IMR-90 (cell line): ENCODE results near the gene ATP5PD. TPM values are rescaled to one million over a fixed set of nuclear protein-coding genes. Genes with fewer than 3 reads are reported as not detected.

ENCODE experiments used
- ATAC-seq: fragments of 200-7000 bp; cut with Tn5 transposase; 2 replicates; pipeline ENCODE4 v1.9.1; 2020; ENCODE audit warnings: low read depth, mild to moderate bottlenecking, moderate library complexity
- BruUV-seq: library from RNA; stranded (reverse); fragments of 400-500 nt; replicated peaks from 2 replicates; lab custom pipeline; 2021; lab: Mats Ljungman, UMichigan
- CTCF ChIA-PET: fragments of 300-600 bp; formaldehyde crosslinking; extraction: SDS; loops from one replicate; lab custom pipeline; 2021; ENCODE audit warnings: antibody characterized with exemption; lab: Yijun Ruan, JAX
- POLR2A ChIA-PET: fragments of 300-600 bp; sonication (Branson Sonifier 250); formaldehyde crosslinking; loops from one replicate; lab custom pipeline; 2022; ENCODE audit warnings: antibody characterized with exemption; ENCODE audit not compliant: unreplicated experiment; lab: Charles Lee
- DNase-seq: peaks from one replicate; pipeline ENCODE4 v3.0.0; 2013
- H2AFZ ChIP-seq: replicated peaks from 2 replicates; pipeline ENCODE3; 2013; ENCODE audit warnings: low read length, mild to moderate bottlenecking; ENCODE audit not compliant: poor library complexity
- H2AK5ac ChIP-seq: 2 replicates; pipeline ENCODE4 v1.6.1; 2013; ENCODE audit warnings: low read depth, low read length, inconsistent platforms
- H2AK9ac ChIP-seq: replicated peaks from 2 replicates; pipeline ENCODE3; 2013; ENCODE audit warnings: mild to moderate bottlenecking, low read depth, low read length, moderate library complexity; ENCODE audit not compliant: poor library complexity
- H2BK120ac ChIP-seq: 2 replicates; pipeline ENCODE4 v1.6.1; 2013; ENCODE audit warnings: low read depth, low read length, inconsistent platforms
- H2BK15ac ChIP-seq: 3 replicates; pipeline ENCODE4 v1.6.1; 2013; ENCODE audit warnings: low read depth, low read length, inconsistent platforms
- H2BK20ac ChIP-seq: 2 replicates; pipeline ENCODE4 v1.6.1; 2013; ENCODE audit warnings: low read depth, mild to moderate bottlenecking, inconsistent platforms, low read length, moderate library complexity
- H2BK5ac ChIP-seq: 2 replicates; pipeline ENCODE4 v1.6.1; 2013; ENCODE audit warnings: mild to moderate bottlenecking, low read depth, low read length, inconsistent platforms; ENCODE audit not compliant: poor library complexity, severe bottlenecking
- H3K14ac ChIP-seq: replicated peaks from 2 replicates; pipeline ENCODE4 v1.6.1; 2013; ENCODE audit warnings: low read depth, low read length, inconsistent platforms
- H3K18ac ChIP-seq: 2 replicates; pipeline ENCODE4 v1.6.1; 2013; ENCODE audit warnings: low read depth, low read length, control low read depth
- H3K23ac ChIP-seq: 2 replicates; pipeline ENCODE4 v1.6.1; 2013; ENCODE audit warnings: low read depth, low read length, inconsistent platforms
- H3K27ac ChIP-seq: 2 replicates; pipeline ENCODE4 v1.5.1; 2013; ENCODE audit warnings: mild to moderate bottlenecking, control low read depth, low read length; ENCODE audit not compliant: insufficient read depth
- H3K27me3 ChIP-seq: 2 replicates; pipeline ENCODE4 v1.6.1; 2013; ENCODE audit warnings: low read length; ENCODE audit not compliant: control insufficient read depth, insufficient read depth
- H3K36me3 ChIP-seq: 2 replicates; pipeline ENCODE4 v1.6.1; 2013; ENCODE audit warnings: low read length, mixed read lengths; ENCODE audit not compliant: control insufficient read depth, insufficient read depth
- H3K4ac ChIP-seq: 2 replicates; pipeline ENCODE4 v1.6.1; 2013; ENCODE audit warnings: low read depth, low read length, inconsistent platforms
- H3K4me1 ChIP-seq: 2 replicates; pipeline ENCODE4 v1.6.1; 2013; ENCODE audit warnings: low read length, mixed read lengths; ENCODE audit not compliant: control insufficient read depth, insufficient read depth
- H3K4me2 ChIP-seq: 2 replicates; pipeline ENCODE4 v1.6.1; 2013; ENCODE audit warnings: low read depth, mild to moderate bottlenecking, control low read depth, low read length, moderate library complexity
- H3K4me3 ChIP-seq: 2 replicates; pipeline ENCODE4 v1.5.1; 2013; ENCODE audit warnings: low read depth, mild to moderate bottlenecking, control low read depth, low read length, moderate library complexity; ENCODE audit not compliant: insufficient read depth
- H3K56ac ChIP-seq: 2 replicates; pipeline ENCODE4 v1.6.1; 2013; ENCODE audit warnings: low read length, inconsistent platforms; ENCODE audit not compliant: insufficient read depth; ENCODE audit errors: extremely low read depth
- H3K79me1 ChIP-seq, 2 experiments: 2 replicates each; pipeline ENCODE4 v1.6.1; 2013; ENCODE audit warnings: low read length in 2 of 2, inconsistent platforms in 1 of 2, low read depth in 1 of 2
- H3K9ac ChIP-seq: 2 replicates; pipeline ENCODE4 v1.6.1; 2013; ENCODE audit warnings: low read depth, low read length, control low read depth
- H3K9me1 ChIP-seq: 2 replicates; pipeline ENCODE4 v1.6.1; 2013; ENCODE audit warnings: low read length, inconsistent platforms; ENCODE audit not compliant: insufficient read depth
- H3K9me3 ChIP-seq: 2 replicates; pipeline ENCODE4 v1.6.1; 2013; ENCODE audit warnings: low read length; ENCODE audit not compliant: control insufficient read depth, insufficient read depth
- H4K20me1 ChIP-seq: 2 replicates; pipeline ENCODE4 v1.6.1; 2013; ENCODE audit warnings: low read length, inconsistent platforms; ENCODE audit not compliant: insufficient read depth
- H4K5ac ChIP-seq: 2 replicates; pipeline ENCODE4 v1.6.1; 2013; ENCODE audit warnings: mild to moderate bottlenecking, low read depth, low read length, control low read depth
- H4K8ac ChIP-seq, 2 experiments: 2 replicates each; pipeline ENCODE4 v1.6.1; 2013; ENCODE audit warnings: low read depth in 2 of 2, low read length in 2 of 2, control low read depth in 1 of 2, inconsistent platforms in 1 of 2
- H4K91ac ChIP-seq: 2 replicates; pipeline ENCODE4 v1.6.1; 2013; ENCODE audit warnings: low read depth, low read length, inconsistent platforms; ENCODE audit not compliant: insufficient read depth
- BHLHE40 ChIP-seq: fragments of 150-350 bp; IDR thresholded peaks from 2 replicates; pipeline ENCODE4 v1.6.1; 2016; ENCODE audit warnings: mild to moderate bottlenecking, low read depth, low read length
- CEBPB ChIP-seq: IDR thresholded peaks from 2 replicates; pipeline ENCODE4 v1.6.1; 2012; ENCODE audit warnings: low read depth, low read length, improper control_type of control experiment
- CHD1 ChIP-seq: IDR thresholded peaks from 2 replicates; pipeline ENCODE4 v1.6.1; 2012; ENCODE audit warnings: low read depth, low read length, improper control_type of control experiment
- ELK1 ChIP-seq: fragments of 150-350 bp; IDR thresholded peaks from 2 replicates; pipeline ENCODE4 v1.6.1; 2016; ENCODE audit warnings: low read depth, mild to moderate bottlenecking, low read length, moderate library complexity, borderline replicate concordance
- FOS ChIP-seq: fragments of 150-350 bp; IDR thresholded peaks from 2 replicates; pipeline ENCODE4 v1.6.1; 2016; ENCODE audit warnings: low read depth, low read length
- MAFK ChIP-seq: IDR thresholded peaks from 2 replicates; pipeline ENCODE4 v1.6.1; 2012; ENCODE audit warnings: low read depth, low read length, improper control_type of control experiment
- MAZ ChIP-seq: IDR thresholded peaks from 2 replicates; pipeline ENCODE4 v1.6.1; 2012; ENCODE audit warnings: low read depth, mild to moderate bottlenecking, low read length, improper control_type of control experiment, moderate library complexity, borderline replicate concordance
- MXI1 ChIP-seq: IDR thresholded peaks from 2 replicates; pipeline ENCODE4 v1.6.1; 2012; ENCODE audit warnings: low read depth, mild to moderate bottlenecking, low read length, moderate library complexity, borderline replicate concordance
- NFE2L2 ChIP-seq: fragments of 150-350 bp; IDR thresholded peaks from 2 replicates; pipeline ENCODE4 v1.6.1; 2016; ENCODE audit warnings: low read depth, mild to moderate bottlenecking, low read length
- POLR2A ChIP-seq: IDR thresholded peaks from 2 replicates; pipeline ENCODE4 v1.6.1; 2012; ENCODE audit warnings: mild to moderate bottlenecking, low read depth, low read length
- RAD21 ChIP-seq: IDR thresholded peaks from 2 replicates; pipeline ENCODE4 v1.6.1; 2012; ENCODE audit warnings: low read length, improper control_type of control experiment
- RCOR1 ChIP-seq: IDR thresholded peaks from 2 replicates; pipeline ENCODE4 v1.6.1; 2012; ENCODE audit warnings: mild to moderate bottlenecking, low read length, improper control_type of control experiment; ENCODE audit not compliant: insufficient replicate concordance
- RFX5 ChIP-seq: IDR thresholded peaks from 2 replicates; pipeline ENCODE4 v1.8.0; 2012; ENCODE audit warnings: low read depth, mild to moderate bottlenecking, low read length, moderate library complexity
- SMC3 ChIP-seq: fragments of 150-350 bp; IDR thresholded peaks from 2 replicates; pipeline ENCODE4 v1.6.1; 2016; ENCODE audit warnings: low read depth, mild to moderate bottlenecking, antibody characterized with exemption, low read length, moderate library complexity
- WGBS, 2 experiments: methylation state at CpG; one replicate each; pipeline versions ENCODE4 v1.1.5 to v1.1.7; 2013; ENCODE audit warnings: missing lambda C conversion rate in 2 of 2; ENCODE audit not compliant: insufficient read length in 1 of 2; ENCODE audit errors: extremely low coverage in 2 of 2; 5-methylcytosine and 5-hydroxymethylcytosine counted together
- dilution Hi-C: fragments of 300-500 bp; cut with HindIII; formaldehyde crosslinking; loops from one replicate; pipeline ENCODE4 v1.14.3; 2018; ENCODE audit warnings: low sequenced_read_pairs; ENCODE audit not compliant: unreplicated experiment
- in situ Hi-C: fragments of 300-500 bp; cut with MboI; formaldehyde crosslinking; loops from 3 replicates; pipeline ENCODE4 v1.14.3; 2019; ENCODE audit warnings: low sequenced_read_pairs, inconsistent platforms, mixed read lengths
- intact Hi-C: fragments of 100-400 bp; cut with micrococcal nuclease; formaldehyde crosslinking; loops from 2 replicates; pipeline ENCODE4 v1.10.0; 2022
- polyA plus RNA-seq, 3 experiments: library from polyadenylated mRNA; depleted of rRNA; stranded (reverse); fragments of >200 nt; gene quantifications; 2 replicates each; pipeline ENCODE4 v1.2.3, GENCODE V29; 2012; ENCODE audit warnings: low replicate concordance in 1 of 3
- total RNA-seq: library from RNA; depleted of rRNA; stranded (reverse); fragments of >200 nt; gene quantifications from 2 replicates; pipeline ENCODE4 v1.2.3, GENCODE V29; 2012
- TF ChIP-seq, protein P1 (sequence below): fragments of 150-350 bp; IDR thresholded peaks from 2 replicates; pipeline ENCODE4 v1.6.1; 2017; ENCODE audit warnings: mild to moderate bottlenecking, antibody characterized with exemption, low read length, low read depth

ATP5PD gene
- total and polyA plus RNA-seq, 2 of the 4 experiments (the other 2 are of a cell fraction), result 373 to 425 TPM

DNA sequence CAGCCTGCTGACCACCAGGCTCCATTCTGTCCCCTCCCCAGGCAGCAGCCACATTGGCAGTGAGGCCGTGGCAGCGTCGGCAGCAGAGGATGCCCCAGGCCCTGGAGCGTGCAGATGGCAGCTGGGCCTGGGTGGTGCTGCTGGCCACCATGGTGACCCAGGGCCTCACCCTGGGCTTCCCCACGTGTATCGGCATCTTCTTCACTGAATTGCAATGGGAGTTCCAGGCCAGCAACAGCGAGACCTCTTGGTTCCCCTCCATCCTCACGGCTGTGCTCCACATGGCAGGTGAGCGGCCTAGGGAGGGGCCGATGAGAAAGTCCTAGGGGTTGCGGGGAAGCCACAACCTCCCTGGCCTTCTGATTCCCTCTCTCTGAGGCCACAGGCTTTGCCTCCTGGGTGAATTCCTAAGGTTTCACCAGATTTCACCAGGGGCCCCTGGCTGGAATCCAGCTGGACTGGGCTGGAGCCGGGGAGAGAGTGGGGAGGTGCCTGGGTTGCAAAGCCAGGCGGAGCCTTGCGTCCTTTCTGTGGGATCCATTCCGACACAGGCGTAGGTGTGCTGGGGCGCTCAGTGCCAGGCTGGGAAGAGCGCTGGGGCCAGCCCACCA lies 46.9 kb upstream of the ATP5PD start:
- 0 out of 2 replicates have a peak overlapping the region, but pooled peaks have one; percentile 14 for H4K91ac ChIP-seq
- H4K20me1 ChIP-seq, result no peaks in the 10 kb centered on the region; the same call in 1 of the 2 replicates
- no peak overlapping the region for H3K4ac ChIP-seq
- H3K27me3 ChIP-seq, result no peaks in the 10 kb centered on the region
- H2BK5ac ChIP-seq, result no peak overlapping the region
- intact Hi-C loops (no loop called here), in situ Hi-C loops (no loop called here), dilution Hi-C loops (no loop called here)
- H3K36me3 ChIP-seq, result peaks cover 3% of the 10 kb centered on the region; the same call in 1 of the 2 replicates
- H3K27ac ChIP-seq, result no peak overlapping the region
- H3K9me3 ChIP-seq, result no peaks in the 10 kb centered on the region
- peaks cover 18% of the 10 kb centered on the region for H3K9me1 ChIP-seq
- no peak overlapping the region for H4K8ac ChIP-seq
- no peak overlapping the region for H3K18ac ChIP-seq
- DNase-seq (no peak), ATAC-seq (no peak)
- H2AK9ac ChIP-seq, result peak overlapping the region; percentile 50
- H2AK5ac ChIP-seq, result peak overlapping the region; percentile 65; the same call in 1 of the 2 replicates
- 94% methylated on average over 5 of the region's 18 CpGs; no CpG with 5 or more reads in 1 of the 2 experiments for WGBS, 2 experiments
- ChIA-PET CTCF (interaction anchor here (1.7 kb wide), 1 partner anchor 20 kb away, joined by 5 read pairs; no protein-coding TSS in a partner anchor), POLR2A (no interaction called here)
- peak overlapping the region; percentile 9; the same call in 1 of the 2 replicates for H4K5ac ChIP-seq
- BruUV-seq, result no TSS peak
- H3K23ac ChIP-seq, result no peak overlapping the region
- no peak overlapping the region for H3K14ac ChIP-seq
- H3K4me1 ChIP-seq, result peaks cover 22% of the 10 kb centered on the region
- H3K4me2 ChIP-seq, result no peak overlapping the region
- H3K4me3 ChIP-seq, result no peak overlapping the region
- H2AFZ ChIP-seq, result peak overlapping the region; percentile 10
- H2BK120ac ChIP-seq, result no peak overlapping the region
- H3K9ac ChIP-seq, result no peak overlapping the region
- H3K79me1 ChIP-seq, result peaks cover 0 to 24% of the 10 kb centered on the region in 2 experiments; a peak in 2 of 4 replicates
- H2BK20ac ChIP-seq, result no peak overlapping the region
- no peak overlapping the region for H3K56ac ChIP-seq
- H2BK15ac ChIP-seq, result no peak overlapping the region
- TF ChIP-seq CEBPB (no peak), CHD1 (no peak), POLR2A (no peak), ELK1 (no peak), RFX5 (no peak), BHLHE40 (no peak), MAZ (no peak), RCOR1 (no peak), MXI1 (no peak), NFE2L2 (no peak), MAFK (no peak), FOS (no peak), SMC3 (no peak), RAD21 (no peak)
- TF ChIP-seq, protein P1, sequence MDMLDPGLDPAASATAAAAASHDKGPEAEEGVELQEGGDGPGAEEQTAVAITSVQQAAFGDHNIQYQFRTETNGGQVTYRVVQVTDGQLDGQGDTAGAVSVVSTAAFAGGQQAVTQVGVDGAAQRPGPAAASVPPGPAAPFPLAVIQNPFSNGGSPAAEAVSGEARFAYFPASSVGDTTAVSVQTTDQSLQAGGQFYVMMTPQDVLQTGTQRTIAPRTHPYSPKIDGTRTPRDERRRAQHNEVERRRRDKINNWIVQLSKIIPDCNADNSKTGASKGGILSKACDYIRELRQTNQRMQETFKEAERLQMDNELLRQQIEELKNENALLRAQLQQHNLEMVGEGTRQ, result no peak
